HUES48 (cell line): ENCODE data around the gene CACNA2D2.
A peak's percentile ranks its signal among the peaks of the same experiment; 100 is the strongest.

ENCODE experiments used
- H3K27ac ChIP-seq: one replicate; pipeline ENCODE4 v1.7.0; 2013; ENCODE audit warnings: low read depth, low read length, inconsistent platforms
- H3K27me3 ChIP-seq: 2 replicates; pipeline ENCODE4 v1.6.1; 2013; ENCODE audit warnings: mild to moderate bottlenecking, low read length; ENCODE audit not compliant: control insufficient read depth, insufficient read depth
- H3K36me3 ChIP-seq: 2 replicates; pipeline ENCODE4 v1.6.1; 2013; ENCODE audit warnings: low read length; ENCODE audit not compliant: control insufficient read depth, insufficient read depth
- H3K4me1 ChIP-seq: 2 replicates; pipeline ENCODE4 v1.6.1; 2013; ENCODE audit warnings: mild to moderate bottlenecking, low read length; ENCODE audit not compliant: control insufficient read depth, insufficient read depth
- H3K4me3 ChIP-seq: 2 replicates; pipeline ENCODE4 v1.5.1; 2013; ENCODE audit warnings: mild to moderate bottlenecking, low read depth, low read length
- H3K9ac ChIP-seq: 2 replicates; pipeline ENCODE4 v1.6.1; 2013; ENCODE audit warnings: mild to moderate bottlenecking, low read depth, low read length, moderate library complexity
- H3K9me3 ChIP-seq: 2 replicates; pipeline ENCODE4 v1.6.1; 2013; ENCODE audit warnings: low read length; ENCODE audit not compliant: control insufficient read depth, insufficient read depth

The CACNA2D2 gene

GRCh38 chr3:50323092-50323600, 180.3 kb downstream of the CACNA2D2 start:
- no peaks in the 10 kb centered on the region for H3K27me3 ChIP-seq
- peak overlapping the region; percentile 97 for H3K4me3 ChIP-seq
- peaks cover 32% of the 10 kb centered on the region for H3K36me3 ChIP-seq
- no peak overlapping the region for H3K27ac ChIP-seq
- no peak overlapping the region for H3K9ac ChIP-seq
- no peaks in the 10 kb centered on the region for H3K9me3 ChIP-seq
- peaks cover 17% of the 10 kb centered on the region for H3K4me1 ChIP-seq

DNA sequence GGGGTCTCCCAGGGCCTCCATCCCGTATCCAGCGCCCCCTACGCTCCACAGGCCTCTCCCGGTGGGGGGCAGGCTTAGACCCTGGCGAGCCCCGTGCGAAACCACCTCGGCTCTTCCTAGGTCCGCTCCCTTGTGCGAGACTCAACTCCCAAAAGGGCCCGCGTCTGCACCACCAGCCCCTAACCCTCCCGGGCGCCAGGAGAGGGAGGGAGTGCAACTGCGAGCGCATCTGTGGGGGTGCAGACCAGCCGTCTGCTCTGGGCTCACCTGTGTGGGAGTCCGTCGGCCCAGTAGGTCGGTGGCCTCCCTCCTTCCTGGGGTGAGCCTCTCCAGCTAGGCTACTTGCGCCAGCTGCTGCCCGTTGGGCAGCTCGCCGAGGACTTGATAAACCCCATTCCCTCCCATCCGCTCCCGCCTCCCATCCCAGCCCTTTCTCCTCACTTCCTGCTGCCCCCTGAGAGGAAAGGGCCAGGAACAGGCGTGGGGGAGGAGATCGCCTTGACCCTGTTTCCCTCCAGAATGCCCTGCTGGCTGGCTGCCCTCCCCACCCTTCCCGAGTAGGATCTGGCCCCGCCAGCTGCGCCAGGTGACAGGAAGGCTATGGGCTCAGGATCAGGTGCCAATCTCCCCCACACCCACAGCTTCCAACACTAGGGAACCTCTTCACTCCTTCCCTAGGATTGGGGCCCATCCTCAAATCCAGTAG, 180.9 kb downstream of the CACNA2D2 start, which contains the start of gene HYAL2:
HYAL2 (minus strand) TSS at position 360 of the 706 bp plus-strand sequence. CDS start 2,256 bp downstream, outside the sequence.
- Histone ChIP-seq H3K27ac (peak within 1 kb of the TSS; percentile 99), H3K36me3 (peaks cover 38% of the 10 kb centered on the region), H3K9me3 (no peaks in the 10 kb centered on the region), H3K9ac (peak within 1 kb of the TSS; percentile 100), H3K4me1 (peaks cover 17% of the 10 kb centered on the region), H3K4me3 (peak within 1 kb of the TSS; percentile 97), H3K27me3 (no peaks in the 10 kb centered on the region)

DNA sequence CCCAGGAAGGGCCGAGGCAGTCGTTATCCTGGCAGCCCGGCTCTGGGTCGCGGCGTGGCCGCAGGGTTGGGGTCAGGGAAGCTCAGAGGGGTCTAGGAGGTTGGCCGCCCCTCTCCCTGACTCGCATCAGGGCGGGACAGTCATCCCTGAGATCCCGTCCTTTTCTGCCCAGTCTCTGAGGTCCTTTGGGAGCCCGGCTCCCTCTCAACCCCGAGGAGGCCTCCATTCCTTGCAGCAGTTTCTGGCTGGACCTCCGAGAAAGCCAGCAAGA, 181.4 kb downstream of the CACNA2D2 start:
- no peaks in the 10 kb centered on the region for H3K9me3 ChIP-seq
- no peaks in the 10 kb centered on the region for H3K27me3 ChIP-seq
- H3K4me3 ChIP-seq, result peak overlapping the region; percentile 97
- peak overlapping the region; percentile 99 for H3K27ac ChIP-seq
- H3K4me1 ChIP-seq, result peaks cover 17% of the 10 kb centered on the region
- peaks cover 43% of the 10 kb centered on the region for H3K36me3 ChIP-seq
- H3K9ac ChIP-seq, result peak overlapping the region; percentile 51

GRCh38 chr3:50321336-50322114, 181.9 kb downstream of the CACNA2D2 start:
- Histone ChIP-seq H3K9ac (peak overlapping the region; percentile 100), H3K27me3 (no peaks in the 10 kb centered on the region), H3K4me3 (peak overlapping the region; percentile 97), H3K9me3 (no peaks in the 10 kb centered on the region), H3K27ac (peak overlapping the region; percentile 99), H3K4me1 (peaks cover 17% of the 10 kb centered on the region), H3K36me3 (peaks cover 47% of the 10 kb centered on the region)

GRCh38 chr3:50320853-50321335, 182.5 kb downstream of the CACNA2D2 start:
- no peaks in the 10 kb centered on the region for H3K27me3 ChIP-seq
- H3K4me3 ChIP-seq, result peak overlapping the region; percentile 97
- H3K9ac ChIP-seq, result peak overlapping the region; percentile 100
- H3K27ac ChIP-seq, result peak overlapping the region; percentile 99
- peaks cover 46% of the 10 kb centered on the region for H3K36me3 ChIP-seq
- peaks cover 17% of the 10 kb centered on the region for H3K4me1 ChIP-seq
- H3K9me3 ChIP-seq, result no peaks in the 10 kb centered on the region

DNA sequence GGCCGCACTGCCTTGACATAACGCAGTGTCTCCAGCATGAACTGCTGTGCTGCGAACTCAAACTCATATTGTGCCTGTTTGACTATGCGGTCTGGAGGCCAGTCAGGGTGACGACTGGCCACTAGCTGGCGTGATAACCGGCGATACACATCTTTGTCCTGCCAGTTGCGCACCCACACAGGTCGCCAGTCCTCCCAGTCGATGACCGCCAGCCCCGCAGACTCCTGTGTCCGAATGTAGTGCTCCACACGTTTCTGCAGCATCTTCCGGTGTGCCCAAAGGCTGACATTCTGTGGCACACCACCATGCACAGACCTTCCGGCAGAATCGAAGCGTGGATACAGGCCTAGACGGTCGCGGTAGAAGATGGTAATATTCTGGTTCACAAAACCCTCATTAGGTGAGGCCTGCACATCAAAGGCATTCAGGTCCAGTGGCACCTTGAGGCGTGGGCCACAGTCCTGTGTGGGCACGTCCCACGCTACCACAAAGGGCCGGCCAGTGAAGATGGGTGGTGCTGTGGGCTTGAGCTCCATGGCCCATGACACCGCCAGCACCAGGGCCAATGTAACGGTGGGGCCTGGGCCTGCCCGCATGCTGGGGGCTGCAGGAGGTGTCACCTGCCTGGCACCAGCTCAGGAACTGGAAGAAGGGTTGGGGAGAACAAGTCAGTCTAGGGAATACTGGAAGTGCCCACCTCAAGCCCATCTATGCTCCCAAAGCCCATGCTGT, 183.4 kb downstream of the CACNA2D2 start:
- H3K36me3 ChIP-seq, result peaks cover 40% of the 10 kb centered on the region
- H3K9me3 ChIP-seq, result no peaks in the 10 kb centered on the region
- peak overlapping the region; percentile 99 for H3K27ac ChIP-seq
- peak overlapping the region; percentile 97 for H3K4me3 ChIP-seq
- peaks cover 17% of the 10 kb centered on the region for H3K4me1 ChIP-seq
- no peak overlapping the region for H3K9ac ChIP-seq
- H3K27me3 ChIP-seq, result no peaks in the 10 kb centered on the region

DNA sequence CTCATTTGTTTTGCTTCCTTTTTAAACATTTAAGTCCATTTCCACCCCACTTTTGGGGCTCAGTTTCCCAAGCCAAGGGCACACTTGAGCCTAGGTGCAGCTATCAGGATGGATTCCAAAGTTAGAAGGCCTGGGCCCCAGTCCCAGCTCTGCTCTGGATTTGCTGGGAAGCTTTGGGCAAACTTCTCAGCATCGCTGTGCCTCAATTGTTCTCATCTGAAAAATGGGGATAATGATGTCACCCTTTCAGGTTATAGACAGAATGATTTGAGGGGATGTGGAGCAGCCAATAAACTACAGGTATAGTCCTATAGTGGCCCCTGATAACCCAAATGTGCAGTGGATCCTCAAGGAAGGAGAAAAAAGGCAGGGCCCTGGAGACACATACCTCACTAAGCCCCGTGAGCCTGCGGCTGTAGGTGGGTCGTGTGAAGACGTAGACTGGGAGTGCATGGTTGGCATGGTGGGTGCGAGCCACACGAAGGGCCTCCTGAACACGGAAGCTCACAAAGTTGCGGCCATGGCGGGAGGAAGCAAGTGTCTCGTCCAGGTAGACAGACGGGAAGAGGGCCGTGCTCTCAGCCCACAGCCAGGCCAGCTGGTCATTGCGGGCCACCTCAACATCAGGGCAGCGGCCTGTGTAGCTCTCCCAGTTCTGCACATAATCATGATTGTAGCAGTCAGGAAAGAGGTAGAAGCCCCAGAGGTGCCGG, 184.1 kb downstream of the CACNA2D2 start:
- Histone ChIP-seq H3K4me1 (peaks cover 17% of the 10 kb centered on the region), H3K9me3 (no peaks in the 10 kb centered on the region), H3K27ac (no peak overlapping the region), H3K27me3 (no peaks in the 10 kb centered on the region), H3K9ac (no peak overlapping the region), H3K36me3 (peaks cover 40% of the 10 kb centered on the region), H3K4me3 (no peak overlapping the region)

DNA sequence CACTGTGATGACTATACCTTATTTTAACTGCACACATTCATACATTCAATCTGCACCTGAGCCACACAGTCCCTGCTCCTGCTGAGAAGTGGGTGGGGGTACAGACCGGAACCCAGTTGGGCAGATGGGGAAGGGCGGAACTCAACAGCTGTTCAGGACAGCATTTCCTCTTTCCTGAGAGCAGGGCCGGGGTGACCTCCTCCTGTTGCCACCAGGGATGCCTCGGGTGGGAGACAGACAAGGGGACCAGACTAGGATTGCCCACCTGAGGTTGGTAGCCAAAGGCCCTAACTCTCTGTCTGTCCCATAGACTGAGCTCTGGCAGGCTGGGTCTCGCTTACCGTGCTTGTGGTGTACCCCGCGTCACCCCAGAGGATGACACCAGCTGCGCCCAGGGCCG, 184.8 kb downstream of the CACNA2D2 start:
- Histone ChIP-seq H3K4me3 (no peak overlapping the region), H3K9me3 (no peaks in the 10 kb centered on the region), H3K27ac (no peak overlapping the region), H3K36me3 (peaks cover 40% of the 10 kb centered on the region), H3K9ac (no peak overlapping the region), H3K27me3 (no peaks in the 10 kb centered on the region), H3K4me1 (peaks cover 17% of the 10 kb centered on the region)

DNA sequence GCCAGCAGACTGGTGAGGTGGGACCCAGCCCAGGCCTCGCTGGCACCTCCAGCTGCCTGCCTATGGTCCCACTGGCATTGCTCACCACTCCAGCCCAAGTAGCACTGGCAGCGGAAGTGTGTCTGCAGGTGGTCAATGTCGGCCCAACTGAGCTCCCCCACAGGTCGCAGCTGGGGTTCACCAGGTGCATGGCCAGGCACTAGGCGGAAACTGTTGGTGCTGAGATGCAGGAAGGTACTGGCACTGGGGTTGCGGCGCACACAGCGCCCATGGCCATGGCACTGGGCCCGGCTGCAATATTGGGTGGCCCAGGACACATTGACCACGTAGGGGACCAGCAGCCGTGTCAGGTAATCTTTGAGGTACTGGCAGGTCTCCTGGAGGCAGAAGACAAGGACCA, 185.3 kb downstream of the CACNA2D2 start:
- H3K4me3 ChIP-seq, result no peak overlapping the region
- no peaks in the 10 kb centered on the region for H3K27me3 ChIP-seq
- no peak overlapping the region for H3K9ac ChIP-seq
- H3K27ac ChIP-seq, result no peak overlapping the region
- no peaks in the 10 kb centered on the region for H3K9me3 ChIP-seq
- peaks cover 40% of the 10 kb centered on the region for H3K36me3 ChIP-seq
- H3K4me1 ChIP-seq, result peaks cover 15% of the 10 kb centered on the region

- peak overlapping the region; percentile 5 for H3K27ac ChIP-seq
- H3K27me3 ChIP-seq, result no peaks in the 10 kb centered on the region
- H3K36me3 ChIP-seq, result peaks cover 40% of the 10 kb centered on the region
- no peak overlapping the region for H3K9ac ChIP-seq
- H3K9me3 ChIP-seq, result no peaks in the 10 kb centered on the region
- H3K4me3 ChIP-seq, result no peak overlapping the region
- peaks cover 9% of the 10 kb centered on the region; the same call in 1 of the 2 replicates for H3K4me1 ChIP-seq
Observed at GRCh38 chr3:50317300-50317699, 186.1 kb downstream of the CACNA2D2 start.
